BJ (cell line): ENCODE results near the gene ACSM2B. TPM values are rescaled to one million over a fixed set of nuclear protein-coding genes. Genes with fewer than 3 reads are reported as not detected.
"Not testable (repeated sequence)": the region's sequence is repeated elsewhere in the genome, so short reads cannot be mapped to it uniquely, and the experiment has no call there.

ENCODE experiments used
- CTCF ChIA-PET: fragments of 350-600 bp; formaldehyde crosslinking; extraction: SDS; loops from one replicate; lab custom pipeline; 2021; ENCODE audit warnings: antibody characterized with exemption, inconsistent platforms; lab: Yijun Ruan, JAX
- POLR2A ChIA-PET: fragments of 300-600 bp; sonication (Branson Sonifier 250); formaldehyde crosslinking; extraction: SDS; loops from one replicate; lab custom pipeline; 2021; ENCODE audit warnings: antibody characterized with exemption; lab: Charles Lee
- DNase-seq: peaks from one replicate; pipeline ENCODE4 v3.0.0-alpha.2; 2011; ENCODE audit warnings: low read depth
- H3K27me3 ChIP-seq: 2 replicates; pipeline ENCODE4 v1.6.0; 2011; ENCODE audit warnings: low read length; ENCODE audit not compliant: control insufficient read depth, insufficient read depth
- H3K36me3 ChIP-seq: 2 replicates; pipeline ENCODE4 v1.5.1; 2011; ENCODE audit warnings: low read length; ENCODE audit not compliant: control insufficient read depth, insufficient read depth
- H3K4me3 ChIP-seq: 2 replicates; pipeline ENCODE4 v1.5.1; 2011; ENCODE audit warnings: low read depth, mild to moderate bottlenecking, control low read depth, low read length
- polyA plus RNA-seq: library from polyadenylated mRNA; depleted of rRNA; stranded (reverse); fragments of >200 nt; gene quantifications from 2 replicates; pipeline ENCODE4 v1.2.3, GENCODE V29; 2011
- TF ChIP-seq, protein P1 (sequence below): IDR thresholded peaks from 2 replicates; pipeline ENCODE4 v1.5.1; 2011; ENCODE audit warnings: low read depth, mild to moderate bottlenecking, control low read depth, inconsistent platforms, low read length, moderate library complexity; ENCODE audit not compliant: insufficient read depth

The ACSM2B gene
- polyA plus RNA-seq, 1 experiment = not detected

- Histone ChIP-seq H3K36me3 (no peaks in the 10 kb centered on the region), H3K4me3 (no peak overlapping the region), H3K27me3 (no peaks in the 10 kb centered on the region)
- ChIA-PET CTCF (interaction anchor here (0.6 kb wide), 1 partner anchor 135 kb away, joined by 4 read pairs; no protein-coding TSS in a partner anchor), POLR2A (no interaction called here)
- no peak for DNase-seq
- TF ChIP-seq, protein P1, sequence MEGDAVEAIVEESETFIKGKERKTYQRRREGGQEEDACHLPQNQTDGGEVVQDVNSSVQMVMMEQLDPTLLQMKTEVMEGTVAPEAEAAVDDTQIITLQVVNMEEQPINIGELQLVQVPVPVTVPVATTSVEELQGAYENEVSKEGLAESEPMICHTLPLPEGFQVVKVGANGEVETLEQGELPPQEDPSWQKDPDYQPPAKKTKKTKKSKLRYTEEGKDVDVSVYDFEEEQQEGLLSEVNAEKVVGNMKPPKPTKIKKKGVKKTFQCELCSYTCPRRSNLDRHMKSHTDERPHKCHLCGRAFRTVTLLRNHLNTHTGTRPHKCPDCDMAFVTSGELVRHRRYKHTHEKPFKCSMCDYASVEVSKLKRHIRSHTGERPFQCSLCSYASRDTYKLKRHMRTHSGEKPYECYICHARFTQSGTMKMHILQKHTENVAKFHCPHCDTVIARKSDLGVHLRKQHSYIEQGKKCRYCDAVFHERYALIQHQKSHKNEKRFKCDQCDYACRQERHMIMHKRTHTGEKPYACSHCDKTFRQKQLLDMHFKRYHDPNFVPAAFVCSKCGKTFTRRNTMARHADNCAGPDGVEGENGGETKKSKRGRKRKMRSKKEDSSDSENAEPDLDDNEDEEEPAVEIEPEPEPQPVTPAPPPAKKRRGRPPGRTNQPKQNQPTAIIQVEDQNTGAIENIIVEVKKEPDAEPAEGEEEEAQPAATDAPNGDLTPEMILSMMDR = no peak
Measured at GRCh38 chr16:20517149-20517548, 59.0 kb downstream of the ACSM2B start.

- CTCF ChIA-PET = interaction anchor here (1.0 kb wide), 1 partner anchor 608 kb away, joined by 3 read pairs; no protein-coding TSS in a partner anchor
- Histone ChIP-seq H3K36me3 (no peaks in the 10 kb centered on the region), H3K27me3 (no peaks in the 10 kb centered on the region), H3K4me3 (no peak overlapping the region)
- DNase-seq = no peak
- POLR2A ChIA-PET = no interaction called here
- TF ChIP-seq, protein P1 = no peak
Measured at GRCh38 chr16:20515688-20516090, 60.5 kb downstream of the ACSM2B start.

DNA sequence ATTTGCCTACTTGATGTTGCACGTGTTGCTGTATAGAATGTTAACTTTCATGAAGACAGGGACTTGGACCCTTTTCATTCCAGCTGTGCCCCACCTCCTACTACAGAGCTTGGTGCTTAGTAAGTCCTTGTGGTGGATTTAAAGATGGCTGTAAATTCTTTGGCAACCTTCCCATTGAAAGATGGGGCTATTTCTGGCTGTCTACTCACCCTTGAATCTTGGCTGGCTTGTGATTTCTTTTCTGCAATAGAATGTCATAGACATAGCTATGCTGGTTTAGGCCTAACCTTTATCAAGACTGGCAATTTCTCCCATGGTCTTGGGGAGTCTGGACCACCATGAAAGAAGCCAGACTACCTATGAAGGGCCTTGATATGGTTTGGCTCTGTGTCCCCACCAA is 65.8 kb downstream of the ACSM2B start:
- Histone ChIP-seq H3K36me3 (no peaks in the 10 kb centered on the region), H3K27me3 (no peaks in the 10 kb centered on the region), H3K4me3 (no peak overlapping the region)
- ChIA-PET POLR2A (no interaction called here), CTCF (no interaction called here)
- TF ChIP-seq, protein P1 = no peak
- no peak for DNase-seq

DNA sequence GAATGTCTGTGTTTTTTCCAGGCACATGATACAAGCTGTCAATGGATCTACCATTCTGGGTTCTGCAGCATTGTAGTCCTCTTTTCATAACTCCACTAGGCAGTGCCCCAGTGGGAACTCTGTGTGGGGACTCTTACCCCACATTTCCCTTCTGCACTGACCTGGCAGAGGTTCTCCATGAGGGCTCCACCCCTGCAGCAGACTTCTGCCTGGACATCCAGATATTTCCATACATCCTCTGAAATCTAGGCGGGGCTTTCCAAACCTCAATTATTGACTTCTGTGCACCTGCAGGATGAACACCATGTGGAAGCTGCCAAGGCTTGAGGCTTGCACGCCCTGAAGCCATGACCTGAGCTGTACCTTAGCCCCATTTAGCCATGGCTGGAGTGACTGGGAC is 68.9 kb downstream of the ACSM2B start:
- CTCF ChIA-PET = no interaction called here
- H3K27me3 ChIP-seq = no peaks in the 10 kb centered on the region
- POLR2A ChIA-PET = no interaction called here
- TF ChIP-seq, protein P1 = no peak
- no peak overlapping the region for H3K4me3 ChIP-seq
- no peaks in the 10 kb centered on the region for H3K36me3 ChIP-seq
- no peak for DNase-seq

DNA sequence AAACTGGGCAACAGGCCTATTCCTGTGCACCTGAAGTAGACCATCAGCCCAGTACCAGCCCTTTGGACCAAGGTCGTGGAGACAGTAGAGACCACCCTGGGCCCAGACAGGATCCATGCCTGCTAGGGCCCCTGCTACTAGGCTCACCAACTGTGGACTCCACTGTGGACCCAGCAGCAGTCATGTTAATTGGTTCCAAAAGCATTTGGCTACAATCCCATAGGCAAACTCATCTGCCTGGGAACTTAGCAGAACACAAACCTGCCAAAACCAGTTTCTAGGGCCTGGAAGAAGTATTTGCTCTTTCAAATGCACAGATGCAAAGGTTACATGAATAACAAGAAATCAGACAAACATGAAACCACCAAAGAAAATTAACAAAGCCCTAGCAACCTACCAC is 71.7 kb downstream of the ACSM2B start:
- Histone ChIP-seq H3K27me3 (no peaks in the 10 kb centered on the region), H3K4me3 (no peak overlapping the region), H3K36me3 (no peaks in the 10 kb centered on the region)
- ChIA-PET POLR2A (no interaction called here), CTCF (no interaction called here)
- DNase-seq = no peak
- TF ChIP-seq, protein P1 = no peak

- H3K36me3 ChIP-seq, H3K4me3 ChIP-seq, H3K27me3 ChIP-seq, POLR2A ChIA-PET, DNase-seq, CTCF ChIA-PET: not testable (repeated sequence)
Measured at GRCh38 chr16:20491448-20491847, 84.7 kb downstream of the ACSM2B start.

DNA sequence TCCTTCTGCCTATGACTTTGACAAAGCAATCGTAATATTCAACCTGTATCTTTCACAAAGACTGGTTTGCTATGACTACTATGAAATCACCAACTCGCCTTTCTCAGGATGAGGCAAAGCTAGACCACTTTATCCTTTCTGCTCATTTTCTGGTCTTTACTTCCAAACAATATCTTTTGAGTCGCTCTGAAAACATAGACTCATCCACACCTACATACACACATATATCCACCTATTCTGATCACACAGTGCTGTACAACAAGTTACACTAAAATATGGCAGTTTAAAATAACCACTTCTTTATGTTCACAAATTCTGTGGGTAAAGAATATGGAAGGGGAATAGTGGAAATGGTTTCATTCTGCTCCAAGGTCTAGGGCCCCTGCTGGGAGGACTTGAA is 85.2 kb downstream of the ACSM2B start:
- H3K36me3 ChIP-seq, H3K4me3 ChIP-seq, H3K27me3 ChIP-seq, POLR2A ChIA-PET, DNase-seq, CTCF ChIA-PET: not testable (repeated sequence)
